B cell (primary cell): ENCODE data around the gene SUV39H2. TPM values are rescaled to one million over a fixed set of nuclear protein-coding genes. Genes with fewer than 3 reads are reported as not detected.

Experiments used
- ATAC-seq: fragments of 200-7000 bp; cut with Tn5 transposase; one replicate; pipeline ENCODE4 v1.10.0; 2021; ENCODE audit warnings: low read depth, mild to moderate bottlenecking, moderate number of reproducible peaks, moderate library complexity
- CTCF ChIA-PET: fragments of 350-600 bp; sonication (Branson Sonifier 250); formaldehyde crosslinking; loops from one replicate; lab custom pipeline; 2021; ENCODE audit warnings: antibody characterized with exemption, inconsistent platforms; lab: Charles Lee
- POLR2A ChIA-PET: fragments of 350-600 bp; sonication (Branson Sonifier 250); formaldehyde crosslinking; loops from one replicate; lab custom pipeline; 2021; ENCODE audit warnings: antibody characterized with exemption; lab: Charles Lee
- DNase-seq: peaks from one replicate; pipeline ENCODE4 v3.0.0; 2013
- H2AFZ ChIP-seq: 2 replicates; pipeline ENCODE4 v1.6.1; 2012; ENCODE audit warnings: mild to moderate bottlenecking, low read depth, low read length; ENCODE audit not compliant: insufficient read depth, poor library complexity, severe bottlenecking
- H3K27ac ChIP-seq, 2 donors: 1 replicate in 1 of 2; 2 replicates in 1 of 2; pipeline ENCODE4 v1.5.1; 2012 to 2013; ENCODE audit warnings: low read length in 2 of 2, mild to moderate bottlenecking in 2 of 2, moderate library complexity in 1 of 2
- H3K27me3 ChIP-seq, 4 experiments: fragments of 200-600 bp in 1 of 4; sonication (generic) in 1 of 4; replicated peaks in 1 of 4; 1 replicate in 2 of 4; 2 replicates in 2 of 4; pipeline versions ENCODE4 v1.6.1 to v1.7.0; 2013 to 2016; ENCODE audit warnings: low read length in 3 of 4, mild to moderate bottlenecking in 2 of 4, mixed read lengths in 1 of 4, moderate library complexity in 1 of 4; ENCODE audit not compliant: insufficient read depth in 4 of 4, control insufficient read depth in 3 of 4; ENCODE audit errors: control extremely low read depth in 1 of 4
- H3K36me3 ChIP-seq, 2 experiments: replicated peaks in 1 of 2; 1 replicate in 1 of 2; 2 replicates in 1 of 2; pipeline versions ENCODE4 v1.6.1 to v1.7.1; 2013; ENCODE audit warnings: low read length in 1 of 2; ENCODE audit not compliant: insufficient read depth in 2 of 2, control insufficient read depth in 1 of 2; ENCODE audit errors: control extremely low read depth in 1 of 2, extremely low read depth in 1 of 2
- H3K4me1 ChIP-seq, 2 donors: fragments of 200-600 bp in 1 of 2; sonication (generic) in 1 of 2; 1 replicate in 1 of 2; 2 replicates in 1 of 2; pipeline versions ENCODE4 v1.5.1 to v1.6.1; 2013 to 2017; ENCODE audit warnings: low read length in 2 of 2; ENCODE audit not compliant: control insufficient read depth in 2 of 2, insufficient read depth in 2 of 2
- H3K4me2 ChIP-seq: replicated peaks from 2 replicates; pipeline ENCODE3; 2012; ENCODE audit warnings: mild to moderate bottlenecking, low read depth, low read length; ENCODE audit not compliant: poor library complexity, severe bottlenecking
- H3K4me3 ChIP-seq, 5 experiments: fragments of 200-600 bp in 1 of 5; sonication (generic) in 1 of 5; 1 replicate in 3 of 5; 2 replicates in 2 of 5; pipeline versions ENCODE4 v1.5.1 to v1.7.0; 2011 to 2016; ENCODE audit warnings: low read length in 4 of 5, mild to moderate bottlenecking in 4 of 5, low read depth in 2 of 5, control low read depth in 1 of 5, moderate library complexity in 1 of 5; ENCODE audit not compliant: insufficient read depth in 1 of 5; ENCODE audit errors: control extremely low read depth in 1 of 5, extremely low read depth in 1 of 5
- H3K79me2 ChIP-seq: fragments of 200-600 bp; sonication (generic); one replicate; pipeline ENCODE4 v1.6.0; 2016; ENCODE audit warnings: low read length; ENCODE audit not compliant: control insufficient read depth, insufficient read depth
- H3K9ac ChIP-seq: fragments of 200-600 bp; sonication (generic); 2 replicates; pipeline ENCODE4 v1.6.1; 2017; ENCODE audit warnings: mild to moderate bottlenecking, low read length, moderate library complexity
- H3K9me3 ChIP-seq, 3 donors: one replicate each; pipeline versions ENCODE4 v1.6.1 to v1.7.1; 2013; ENCODE audit warnings: low read length in 2 of 3; ENCODE audit not compliant: control insufficient read depth in 2 of 3, insufficient read depth in 1 of 3; ENCODE audit errors: control extremely low read depth in 1 of 3
- H4K20me1 ChIP-seq: 2 replicates; pipeline ENCODE4 v1.6.0; 2012; ENCODE audit warnings: mild to moderate bottlenecking, low read length; ENCODE audit not compliant: insufficient read depth, control insufficient read depth, poor library complexity, severe bottlenecking
- H3K27ac Mint-ChIP-seq: one replicate; pipeline ENCODE4 v1.8.0; 2021; ENCODE audit warnings: mixed read lengths
- H3K27me3 Mint-ChIP-seq: one replicate; pipeline ENCODE4 v1.8.0; 2021; ENCODE audit warnings: mixed read lengths
- H3K4me1 Mint-ChIP-seq: one replicate; pipeline ENCODE4 v1.8.0; 2021; ENCODE audit warnings: mixed read lengths
- H3K4me3 Mint-ChIP-seq: one replicate; pipeline ENCODE4 v1.8.0; 2021; ENCODE audit warnings: mixed read lengths
- H3K9me3 Mint-ChIP-seq: one replicate; pipeline ENCODE4 v1.8.0; 2022; ENCODE audit warnings: mixed read lengths; ENCODE audit not compliant: insufficient read depth
- CTCF ChIP-seq: fragments of 200-600 bp; IDR thresholded peaks from one replicate; pipeline ENCODE4 v1.8.0; 2022; ENCODE audit warnings: antibody characterized with exemption, mild to moderate bottlenecking
- EZH2 ChIP-seq: IDR thresholded peaks from 2 replicates; pipeline ENCODE4 v1.6.1; 2012; ENCODE audit warnings: borderline replicate concordance, low read depth, mild to moderate bottlenecking, moderate library complexity, low read length; ENCODE audit not compliant: insufficient read depth, poor library complexity, severe bottlenecking
- WGBS: methylation state at CpG from one replicate; pipeline ENCODE4 v1.1.5; 2013; ENCODE audit warnings: missing lambda C conversion rate; ENCODE audit not compliant: insufficient coverage; 5-methylcytosine and 5-hydroxymethylcytosine counted together
- intact Hi-C: fragments of 100-400 bp; cut with micrococcal nuclease; formaldehyde crosslinking; loops from one replicate; pipeline ENCODE4 v1.10.0; 2022
- polyA plus RNA-seq: library from polyadenylated mRNA; depleted of rRNA; stranded (reverse); fragments of >200 nt; gene quantifications from 2 replicates; pipeline ENCODE4 v1.2.3, GENCODE V29; 2012
- total RNA-seq, 2 donors: library from RNA; stranded (reverse); fragments of 120-200 nt in 1 of 2; gene quantifications; 1 replicate in 1 of 2; 2 replicates in 1 of 2; pipeline versions ENCODE4 v1.2.3 to v1.2.4, GENCODE V29; 2013 to 2022

SUV39H2 gene
- total and polyA plus RNA-seq, 2 donors (not counting 1 experiment from before 2014, with no cell fraction given) = 0.73 to 3.2 TPM

- Histone ChIP-seq H3K4me3 (no peak overlapping the region), H3K27ac (no peak overlapping the region), H2AFZ (no peak overlapping the region), H3K4me1 (no peaks in the 10 kb centered on the region), H3K4me2 (no peak overlapping the region), H3K27me3 (no peaks in the 10 kb centered on the region), H3K9ac (no peak overlapping the region), H4K20me1 (no peaks in the 10 kb centered on the region), H3K9me3 (no peaks in the 10 kb centered on the region), H3K36me3 (no peaks in the 10 kb centered on the region), H3K79me2 (peaks cover 14% of the 10 kb centered on the region)
- intact Hi-C loops = no loop called here
- no peak overlapping the region for H3K27ac Mint-ChIP-seq
- no peak overlapping the region for H3K4me3 Mint-ChIP-seq
- no peaks in the 10 kb centered on the region for H3K4me1 Mint-ChIP-seq
- ChIA-PET POLR2A (no interaction called here), CTCF (interaction anchor here (1.5 to 2.2 kb wide), 3 partner anchors 62 to 394 kb away, joined by 4 to 6 read pairs (median 5); partner anchors contain the start of gene DCLRE1C)
- WGBS = 92% methylated on average over 1 of the region's 1 CpG
- H3K27me3 Mint-ChIP-seq = no peaks in the 10 kb centered on the region
- ATAC-seq (no peak), DNase-seq (no peak)
- TF ChIP-seq CTCF (no peak), EZH2 (no peak)
- H3K9me3 Mint-ChIP-seq = no peaks in the 10 kb centered on the region
Observed at GRCh38 chr10:14891151-14891550, 12.5 kb downstream of the SUV39H2 start.

GRCh38 chr10:14904316-14904732 is 25.7 kb downstream of the SUV39H2 start:
- POLR2A ChIA-PET = no interaction called here
- peak; percentile 40 for DNase-seq

More at GRCh38 chr10:14904316-14904732, 25.7 kb downstream of the SUV39H2 start:
- no peak overlapping the region for H3K4me3 ChIP-seq
- H3K79me2 ChIP-seq = no peaks in the 10 kb centered on the region
- H3K4me1 ChIP-seq = no peaks in the 10 kb centered on the region
- Mint-ChIP-seq H3K27ac (peak overlapping the region; percentile 15), H3K27me3 (no peaks in the 10 kb centered on the region), H3K9me3 (no peaks in the 10 kb centered on the region), H3K4me3 (no peak overlapping the region), H3K4me1 (peaks cover 6% of the 10 kb centered on the region)
- intact Hi-C loops = loop anchor here (1.0 kb wide), 1 partner anchor 405 kb away; no protein-coding TSS in a partner anchor
- ATAC-seq = peak; percentile 54
- TF ChIP-seq EZH2 (no peak), CTCF (peak; percentile 78)
- no peak overlapping the region for H3K4me2 ChIP-seq
- no peak overlapping the region for H3K27ac ChIP-seq
- peaks cover 7 to 24% of the 10 kb centered on the region in 2 experiments for H3K36me3 ChIP-seq
- H3K27me3 ChIP-seq = no peaks in the 10 kb centered on the region
- CTCF ChIA-PET = interaction anchor here (0.5 to 2.0 kb wide), 11 partner anchors 8 to 1638 kb away, joined by 3 to 5 read pairs (median 4); partner anchors contain the start of genes DCLRE1C and SUV39H2
- no peak overlapping the region for H2AFZ ChIP-seq
- H4K20me1 ChIP-seq = no peaks in the 10 kb centered on the region
- no peaks in the 10 kb centered on the region for H3K9me3 ChIP-seq
- no peak overlapping the region for H3K9ac ChIP-seq
- 17% methylated on average over 1 of the region's 1 CpG for WGBS
